Breast epithelium (tissue), 4 donors: ENCODE results near the gene ASF1B. TPM values are rescaled to one million over a fixed set of nuclear protein-coding genes. Genes with fewer than 3 reads are reported as not detected.

ENCODE experiments used
- DNase-seq, 2 donors: peaks; one replicate each; pipeline ENCODE4 v3.0.0-alpha.2; 2019; ENCODE audit warnings: low spot score in 2 of 2
- H3K27ac ChIP-seq, 2 donors: fragments of 200-600 bp; sonication (generic) in 1 of 2; one replicate each; pipeline ENCODE4 v1.5.1; 2016 to 2019; ENCODE audit warnings: mild to moderate bottlenecking in 1 of 2
- H3K27me3 ChIP-seq, 2 donors: fragments of 200-600 bp; sonication (generic) in 1 of 2; one replicate each; pipeline versions ENCODE4 v1.5.1 to v1.6.0; 2017 to 2019; ENCODE audit warnings: control low read depth in 1 of 2, mild to moderate bottlenecking in 1 of 2
- H3K36me3 ChIP-seq: fragments of 200-600 bp; one replicate; pipeline ENCODE4 v1.5.1; 2019
- H3K4me1 ChIP-seq, 2 donors: fragments of 200-600 bp; sonication (generic); one replicate each; pipeline ENCODE4 v1.5.1; 2016 to 2019; ENCODE audit warnings: control low read depth in 1 of 2
- H3K4me3 ChIP-seq, 3 donors: fragments of 200-600 bp; sonication (generic); 1 replicate in 2 of 3; 2 replicates in 1 of 3; pipeline ENCODE4 v1.5.1; 2016 to 2019; ENCODE audit warnings: mild to moderate bottlenecking in 3 of 3, moderate library complexity in 2 of 3
- H3K9me3 ChIP-seq, 2 donors: fragments of 200-600 bp; sonication (generic) in 1 of 2; one replicate each; pipeline ENCODE4 v1.5.1; 2016 to 2019; ENCODE audit warnings: control low read depth in 1 of 2
- CTCF ChIP-seq, 3 donors: fragments of 450-650 bp; IDR thresholded peaks; one replicate each; pipeline ENCODE4 v1.5.1; 2016 to 2017; ENCODE audit warnings: antibody characterized with exemption in 3 of 3, mild to moderate bottlenecking in 3 of 3, moderate library complexity in 3 of 3
- POLR2A ChIP-seq: fragments of 450-650 bp; IDR thresholded peaks from one replicate; pipeline ENCODE4 v1.6.1; 2016; ENCODE audit warnings: antibody characterized with exemption, mild to moderate bottlenecking, moderate library complexity
- POLR2AphosphoS5 ChIP-seq, 3 donors: sonication (generic); formaldehyde crosslinking; IDR thresholded peaks; one replicate each; pipeline ENCODE4 v1.6.1; 2017; ENCODE audit warnings: antibody characterized with exemption in 3 of 3
- intact Hi-C: fragments of 100-400 bp; cut with DNase I; formaldehyde crosslinking; loops from one replicate; pipeline ENCODE4 v1.15.1; 2023; ENCODE audit warnings: low total_unique reads
- total RNA-seq, 3 donors: library from RNA; depleted of rRNA; stranded (reverse); fragments of >200 nt; gene quantifications; one replicate each; pipeline ENCODE4 v1.1.0, GENCODE V29; 2016

ASF1B gene
- total RNA-seq, 3 donors from 2014 or later = 0.66 to 1.6 (median 1.2) TPM

GRCh38 chr19:14094854-14095253 is 41.5 kb downstream of the ASF1B start:
- Histone ChIP-seq H3K4me1 (no peaks in the 10 kb centered on the region), H3K36me3 (no peaks in the 10 kb centered on the region), H3K27me3 (no peaks in the 10 kb centered on the region), H3K4me3 (no peak overlapping the region), H3K9me3 (peaks cover 8 to 11% of the 10 kb centered on the region in 2 donors), H3K27ac (no peak overlapping the region)
- intact Hi-C loops = no loop called here
- DNase-seq = no peak
- no peak for TF ChIP-seq POLR2A
- TF ChIP-seq POLR2AphosphoS5 (IDR thresholded peaks at IDR 0.05) = no peak
- TF ChIP-seq CTCF (IDR thresholded peaks at IDR 0.05) = no peak

GRCh38 chr19:14093117-14093823 is 43.1 kb downstream of the ASF1B start:
- TF ChIP-seq POLR2AphosphoS5 (IDR thresholded peaks at IDR 0.05) (no peak), CTCF (IDR thresholded peaks at IDR 0.05) (no peak), POLR2A (no peak)

GRCh38 chr19:14091813-14092462 is 44.5 kb downstream of the ASF1B start:
- Histone ChIP-seq H3K27ac (peak overlapping the region; percentile 91 to 97), H3K4me3 (peak overlapping the region; percentile 69 to 90 (median 87)), H3K36me3 (no peaks in the 10 kb centered on the region), H3K9me3 (peaks cover 8 to 11% of the 10 kb centered on the region in 2 donors), H3K27me3 (no peaks in the 10 kb centered on the region), H3K4me1 (no peaks in the 10 kb centered on the region)
- TF ChIP-seq POLR2A (no peak), POLR2AphosphoS5 (IDR thresholded peaks at IDR 0.05) (no peak), CTCF (IDR thresholded peaks at IDR 0.05) (no peak)
- no peak for DNase-seq
- intact Hi-C loops = no loop called here

More at GRCh38 chr19:14093117-14093823, 43.1 kb downstream of the ASF1B start:
- intact Hi-C loops = no loop called here
- DNase-seq = no peak
- Histone ChIP-seq H3K36me3 (no peaks in the 10 kb centered on the region), H3K9me3 (peaks cover 8 to 11% of the 10 kb centered on the region in 2 donors), H3K27ac (no peak overlapping the region), H3K4me3 (no peak overlapping the region), H3K27me3 (no peaks in the 10 kb centered on the region), H3K4me1 (no peaks in the 10 kb centered on the region)

GRCh38 chr19:14091081-14091812 is 45.1 kb downstream of the ASF1B start:
- H3K27me3 ChIP-seq = no peaks in the 10 kb centered on the region
- intact Hi-C loops = no loop called here
- peak overlapping the region; percentile 91 to 97 for H3K27ac ChIP-seq
- TF ChIP-seq POLR2A = no peak
- TF ChIP-seq CTCF (IDR thresholded peaks at IDR 0.05) = peak in 1 of 3 donors; percentile 10
- TF ChIP-seq POLR2AphosphoS5 (IDR thresholded peaks at IDR 0.05) = peak in 1 of 3 donors; percentile 63
- peaks cover 8 to 11% of the 10 kb centered on the region in 2 donors for H3K9me3 ChIP-seq
- no peaks in the 10 kb centered on the region for H3K36me3 ChIP-seq
- H3K4me1 ChIP-seq = no peaks in the 10 kb centered on the region
- peak overlapping the region; percentile 69 to 90 (median 87) for H3K4me3 ChIP-seq
- DNase-seq = peak in 1 of 2 donors; percentile 49
